ENCODE data around the gene MYH10. TPM values are rescaled to one million over a fixed set of nuclear protein-coding genes. Genes with fewer than 3 reads are reported as not detected.
A peak's percentile ranks its signal among the peaks of the same experiment; 100 is the strongest.

The MYH10 gene
- total RNA-seq, 1 donor from 2014 or later: 83.3 TPM

DNA sequence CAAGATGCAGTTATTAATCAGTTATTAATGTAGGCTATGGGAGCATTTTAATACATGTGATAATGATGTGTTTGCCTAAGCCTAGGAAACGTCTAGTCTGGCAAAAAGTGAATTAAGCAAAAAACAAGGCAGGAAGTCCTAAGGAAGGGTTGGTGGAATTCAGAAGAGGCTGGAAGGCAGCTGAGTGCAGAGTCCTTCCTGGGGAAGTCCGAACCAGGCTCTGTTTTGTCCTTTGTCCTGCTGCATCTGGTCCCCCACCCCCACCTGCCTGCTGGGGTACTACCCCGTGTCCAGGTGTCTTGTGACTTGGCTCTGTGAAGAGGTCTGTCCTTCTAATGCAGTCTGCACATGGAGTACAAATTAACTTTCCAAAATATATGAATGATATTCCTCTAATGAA is 1.5 kb upstream of the MYH10 start:
- no peak for ATAC-seq
- Histone ChIP-seq H3K36me3 (no peaks in the 10 kb centered on the region), H3K9me3 (no peaks in the 10 kb centered on the region), H3K27ac (no peak overlapping the region), H3K4me3 (no peak overlapping the region), H3K4me1 (peaks cover 20% of the 10 kb centered on the region), H3K27me3 (ENCODE audit: low read depth) (peaks cover 15% of the 10 kb centered on the region)
- no peak for DNase-seq
- intact Hi-C loops (cut with DNase I): no loop called here
- TF ChIP-seq, protein P1, sequence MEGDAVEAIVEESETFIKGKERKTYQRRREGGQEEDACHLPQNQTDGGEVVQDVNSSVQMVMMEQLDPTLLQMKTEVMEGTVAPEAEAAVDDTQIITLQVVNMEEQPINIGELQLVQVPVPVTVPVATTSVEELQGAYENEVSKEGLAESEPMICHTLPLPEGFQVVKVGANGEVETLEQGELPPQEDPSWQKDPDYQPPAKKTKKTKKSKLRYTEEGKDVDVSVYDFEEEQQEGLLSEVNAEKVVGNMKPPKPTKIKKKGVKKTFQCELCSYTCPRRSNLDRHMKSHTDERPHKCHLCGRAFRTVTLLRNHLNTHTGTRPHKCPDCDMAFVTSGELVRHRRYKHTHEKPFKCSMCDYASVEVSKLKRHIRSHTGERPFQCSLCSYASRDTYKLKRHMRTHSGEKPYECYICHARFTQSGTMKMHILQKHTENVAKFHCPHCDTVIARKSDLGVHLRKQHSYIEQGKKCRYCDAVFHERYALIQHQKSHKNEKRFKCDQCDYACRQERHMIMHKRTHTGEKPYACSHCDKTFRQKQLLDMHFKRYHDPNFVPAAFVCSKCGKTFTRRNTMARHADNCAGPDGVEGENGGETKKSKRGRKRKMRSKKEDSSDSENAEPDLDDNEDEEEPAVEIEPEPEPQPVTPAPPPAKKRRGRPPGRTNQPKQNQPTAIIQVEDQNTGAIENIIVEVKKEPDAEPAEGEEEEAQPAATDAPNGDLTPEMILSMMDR (IDR thresholded peaks at IDR 0.05): no peak

DNA sequence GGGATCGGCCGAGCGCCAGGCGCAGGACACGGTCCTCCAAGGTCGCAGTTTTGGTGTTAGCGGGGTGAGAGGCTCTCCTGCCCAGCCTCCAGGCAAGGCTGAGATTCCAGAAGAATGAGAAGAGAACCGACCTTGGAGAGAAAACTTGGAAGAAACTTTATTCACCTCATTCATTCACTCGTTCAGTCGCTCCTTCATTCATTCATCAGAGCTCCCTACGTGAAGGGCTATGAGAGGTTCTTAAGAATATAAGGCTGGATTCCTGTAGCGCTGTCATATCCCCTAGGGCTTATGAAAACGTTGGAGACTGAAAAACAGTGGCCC is 991 bp upstream of the MYH10 start:
- peaks cover 15% of the 10 kb centered on the region for H3K27me3 ChIP-seq (ENCODE audit: low read depth)
- TF ChIP-seq, protein P1 (IDR thresholded peaks at IDR 0.05): no peak
- no peak for ATAC-seq
- H3K4me1 ChIP-seq: peaks cover 20% of the 10 kb centered on the region
- no peak for DNase-seq
- H3K27ac ChIP-seq: peak overlapping the region; percentile 83
- intact Hi-C loops (cut with DNase I): no loop called here
- H3K36me3 ChIP-seq: no peaks in the 10 kb centered on the region
- H3K9me3 ChIP-seq: no peaks in the 10 kb centered on the region
- peak overlapping the region; percentile 88 for H3K4me3 ChIP-seq

DNA sequence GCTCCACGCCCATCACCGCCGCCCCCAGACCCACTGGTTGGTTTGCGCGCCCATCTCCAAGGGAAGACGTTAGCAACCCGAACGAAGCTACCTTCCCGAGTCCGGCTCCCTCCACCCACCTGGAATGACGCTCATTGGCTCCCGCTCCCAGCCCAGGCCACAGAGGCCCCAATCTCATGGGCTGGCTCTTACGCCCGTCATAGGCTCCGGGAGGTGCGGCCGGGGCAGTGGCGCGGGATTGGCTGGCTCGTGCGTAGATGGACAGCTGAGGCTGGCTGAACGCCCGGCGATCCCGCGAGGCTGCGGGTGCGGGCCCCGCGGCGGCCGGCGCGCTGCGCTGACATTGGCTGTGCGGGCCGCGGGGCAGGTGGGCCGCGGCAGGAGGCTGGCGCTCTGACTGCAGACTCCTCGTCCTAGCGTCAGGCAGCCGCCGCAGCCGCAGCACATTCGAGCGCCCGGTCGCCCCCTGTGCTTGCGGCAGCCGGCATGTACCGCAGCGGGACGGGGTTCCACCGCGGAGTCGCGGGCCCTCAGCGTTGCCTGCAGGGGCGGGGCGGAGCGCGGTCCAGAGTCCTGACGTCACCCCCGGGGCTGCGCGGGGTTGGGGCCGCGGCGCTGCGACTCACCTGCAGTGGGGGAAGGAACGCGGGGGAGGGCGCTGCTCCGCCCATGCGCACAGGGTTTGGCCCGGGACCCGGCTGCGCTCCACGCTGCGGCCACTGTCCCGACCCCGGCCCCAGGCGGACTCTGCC is 453 bp upstream of the MYH10 start:
- TF ChIP-seq, protein P1 (IDR thresholded peaks at IDR 0.05): peak; percentile 32
- H3K27me3 ChIP-seq (ENCODE audit: low read depth): peaks cover 13% of the 10 kb centered on the region
- intact Hi-C loops (cut with DNase I): no loop called here

DNA sequence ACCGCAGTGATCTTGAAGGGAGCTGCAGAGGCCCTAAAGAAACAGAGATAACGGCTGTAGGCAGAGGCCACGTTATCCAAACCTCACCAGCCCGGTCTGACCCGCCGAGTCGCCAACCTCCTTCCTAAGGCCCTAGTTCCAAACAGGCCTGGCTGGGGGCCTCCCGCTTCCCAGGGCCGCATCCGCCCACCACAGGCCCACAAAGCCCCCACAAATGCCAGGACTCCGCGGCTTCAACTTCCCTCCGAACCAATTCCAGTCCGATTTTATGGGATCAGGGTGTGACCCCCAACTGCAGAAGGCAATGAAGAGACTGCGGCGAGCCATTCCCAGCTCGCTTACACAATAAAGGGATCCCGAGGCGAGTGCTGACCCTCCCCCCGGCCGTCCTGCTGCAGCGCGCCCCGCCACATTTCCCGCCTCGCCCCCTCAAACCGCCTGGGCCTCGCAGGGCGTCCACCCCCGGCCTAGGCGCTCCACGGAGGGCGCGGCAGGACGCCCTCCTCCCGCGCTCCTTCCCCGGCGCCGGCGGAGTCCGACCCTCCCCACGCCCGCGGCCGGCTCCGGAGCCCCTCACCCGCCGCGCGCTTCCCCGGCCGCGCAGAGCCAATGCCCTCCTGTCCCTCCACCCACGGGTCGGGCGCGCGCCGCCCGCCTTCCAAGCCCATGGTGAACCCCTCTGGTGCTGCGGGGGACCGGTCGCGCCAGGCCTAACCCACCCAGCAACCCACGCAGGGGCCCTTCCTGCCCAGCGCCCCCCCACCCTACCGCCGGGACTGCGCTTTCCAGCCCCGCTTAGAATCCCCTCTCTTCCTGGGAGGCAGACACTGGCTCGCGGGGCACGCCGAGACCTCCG is 926 bp downstream of the MYH10 start:
- TF ChIP-seq, protein P1 (IDR thresholded peaks at IDR 0.05): no peak

More for the DNA sequence above, 453 bp upstream of the MYH10 start:
- DNase-seq (peak; percentile 98), ATAC-seq (peak; percentile 99)
- Histone ChIP-seq H3K4me3 (peak overlapping the region; percentile 88), H3K27ac (peak overlapping the region; percentile 83), H3K36me3 (no peaks in the 10 kb centered on the region), H3K4me1 (peaks cover 20% of the 10 kb centered on the region), H3K9me3 (no peaks in the 10 kb centered on the region)

DNA sequence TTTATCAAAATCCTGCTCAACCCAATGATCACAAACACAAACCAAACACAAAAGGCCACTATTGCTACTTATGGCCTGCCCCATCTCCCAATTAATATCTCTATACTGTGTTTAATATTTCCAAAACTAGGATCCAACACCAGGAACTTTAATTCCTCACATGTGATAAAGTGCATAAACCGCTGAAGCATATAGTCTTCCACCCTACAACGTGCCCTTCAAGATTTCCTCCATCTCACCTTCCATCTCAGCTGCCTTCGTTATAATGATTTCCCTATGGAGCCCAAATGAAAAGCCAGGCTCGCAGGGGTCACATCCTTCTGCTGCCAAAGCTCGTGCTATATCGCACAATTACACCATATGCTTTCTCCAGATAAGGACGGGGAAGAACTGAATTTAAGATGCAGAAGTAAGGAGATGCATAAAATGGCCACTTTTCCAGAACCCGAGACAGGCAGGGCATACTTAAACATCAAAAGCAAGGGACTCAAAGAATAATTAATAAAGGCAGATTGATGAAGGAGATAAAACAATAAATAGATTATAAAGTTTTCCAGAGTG is 1.8 kb downstream of the MYH10 start:
- Histone ChIP-seq H3K27ac (peak overlapping the region; percentile 83), H3K4me3 (peak overlapping the region; percentile 88), H3K9me3 (no peaks in the 10 kb centered on the region), H3K36me3 (no peaks in the 10 kb centered on the region), H3K4me1 (peaks cover 20% of the 10 kb centered on the region), H3K27me3 (ENCODE audit: low read depth) (peaks cover 12% of the 10 kb centered on the region)
- no peak for DNase-seq
- no peak for ATAC-seq
- TF ChIP-seq, protein P1 (IDR thresholded peaks at IDR 0.05): no peak
- intact Hi-C loops (cut with DNase I): no loop called here

More for the DNA sequence above, 926 bp downstream of the MYH10 start:
- Histone ChIP-seq H3K36me3 (no peaks in the 10 kb centered on the region), H3K27me3 (ENCODE audit: low read depth) (peaks cover 12% of the 10 kb centered on the region), H3K27ac (peak overlapping the region; percentile 83), H3K4me3 (peak overlapping the region; percentile 88), H3K9me3 (no peaks in the 10 kb centered on the region), H3K4me1 (peaks cover 20% of the 10 kb centered on the region)
- DNase-seq (peak; percentile 49), ATAC-seq (peak; percentile 22 to 28)
- intact Hi-C loops (cut with DNase I): no loop called here

Measured in lower lobe of right lung (tissue), 2 donors.